AG04449 (cell line): ENCODE results near the gene PHF20.

ENCODE experiments used
- CTCF ChIA-PET: fragments of 350-600 bp; formaldehyde crosslinking; extraction: SDS; loops from one replicate; lab custom pipeline; 2021; ENCODE audit warnings: antibody characterized with exemption; lab: Yijun Ruan, JAX
- POLR2A ChIA-PET: fragments of 400-600, 350-600 bp; formaldehyde crosslinking; extraction: SDS; loops from one replicate; lab custom pipeline; 2020; ENCODE audit warnings: antibody characterized with exemption, inconsistent platforms; lab: Yijun Ruan, JAX
- DNase-seq: peaks from one replicate; pipeline ENCODE4 v3.0.0-alpha.2; 2010; ENCODE audit warnings: low read depth, low spot score
- H3K4me3 ChIP-seq: 2 replicates; pipeline ENCODE4 v1.5.1; 2011; ENCODE audit warnings: low read depth, mild to moderate bottlenecking, control low read depth, low read length
- CTCF ChIP-seq: IDR thresholded peaks from one replicate; pipeline ENCODE4 v1.5.1; 2011; ENCODE audit warnings: mild to moderate bottlenecking, moderate library complexity, low read length, control low read depth, inconsistent platforms; ENCODE audit not compliant: insufficient read depth; ENCODE audit errors: missing control alignments

PHF20 gene

DNA sequence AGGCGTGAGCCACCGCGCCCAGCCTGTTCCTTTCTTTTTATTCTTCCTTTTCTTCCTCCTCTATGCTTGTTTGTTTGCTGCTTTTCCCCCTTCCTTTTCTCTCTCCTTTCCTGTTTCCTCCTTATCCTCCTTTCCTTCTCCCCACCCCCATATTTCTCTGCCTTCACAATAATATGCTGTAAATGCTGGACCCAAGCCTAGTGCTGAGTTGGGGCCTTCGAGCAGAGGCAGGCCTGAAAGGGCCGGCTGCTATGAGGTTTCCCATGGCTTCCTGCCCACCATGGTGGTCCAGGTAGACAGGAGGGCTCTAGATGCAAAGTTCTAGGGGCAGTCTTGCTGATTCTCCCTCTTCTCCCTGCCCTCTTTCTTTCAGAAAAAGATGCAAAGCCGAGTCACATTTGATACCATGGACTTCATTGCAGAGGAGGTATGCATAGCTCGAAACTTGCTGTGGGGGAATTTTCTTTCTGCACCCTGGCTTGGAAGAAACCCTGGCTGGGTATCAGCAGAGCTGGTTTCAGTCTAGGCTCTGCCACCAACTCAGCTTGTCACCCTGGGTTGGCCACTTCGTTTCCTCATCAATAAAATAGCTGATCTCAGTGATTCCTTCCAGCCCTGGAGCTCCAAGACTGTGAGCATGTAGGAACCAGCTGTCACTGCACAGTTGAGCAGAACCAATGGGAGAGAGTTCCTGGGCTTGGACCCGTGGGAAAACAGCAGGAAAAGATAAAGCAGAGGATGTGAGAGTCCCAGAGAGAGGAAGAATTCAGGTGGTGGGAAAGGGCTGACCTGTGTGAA lies 204.0 kb downstream of the PHF20 start:
- no peak for TF ChIP-seq CTCF
- DNase-seq = no peak
- H3K4me3 ChIP-seq = no peak overlapping the region
- ChIA-PET CTCF (interaction anchor here (0.7 to 17.8 kb wide), 4 partner anchors 14 to 163 kb away, joined by 3 to 148 read pairs (median 75); partner anchors contain the start of gene SCAND1), POLR2A (no interaction called here)

DNA sequence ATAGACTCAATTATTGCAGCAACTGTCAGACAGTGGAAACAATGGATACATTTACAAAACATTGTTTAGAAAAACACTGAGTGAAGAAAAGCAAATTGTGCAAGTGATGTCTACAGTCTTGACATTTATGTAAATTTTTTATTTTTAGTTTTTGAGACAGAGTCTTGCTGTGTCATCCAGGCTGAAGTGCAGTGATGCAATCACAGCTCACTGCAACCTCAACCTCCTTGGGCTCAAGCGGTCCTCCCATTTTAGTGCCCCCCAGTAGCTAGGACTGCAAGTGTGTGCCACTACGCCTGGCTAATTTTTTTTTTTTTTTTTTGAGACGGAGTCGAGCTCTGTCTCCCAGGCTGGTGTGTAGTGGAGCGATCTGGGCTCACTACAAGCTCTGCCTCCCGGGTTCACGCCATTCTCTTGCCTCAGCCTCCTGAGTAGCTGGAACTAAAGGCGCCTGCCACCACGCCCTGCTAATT lies 206.3 kb downstream of the PHF20 start:
- ChIA-PET CTCF (interaction anchor here (1.0 to 17.8 kb wide), 5 partner anchors 10 to 161 kb away, joined by 3 to 148 read pairs (median 22); partner anchors contain the start of genes CNBD2 and SCAND1), POLR2A (interaction anchor here (0.6 to 0.7 kb wide), 2 partner anchors 234 to 483 kb away, joined by 3 read pairs; no protein-coding TSS in a partner anchor)
- no peak for DNase-seq

GRCh38 chr20:35979544-35979943 lies 207.7 kb downstream of the PHF20 start:
- ChIA-PET POLR2A (no interaction called here), CTCF (interaction anchor here (1.5 to 17.8 kb wide), 4 partner anchors 12 to 177 kb away, joined by 4 to 148 read pairs (median 75); partner anchors contain the start of gene SCAND1)
- no peak overlapping the region for H3K4me3 ChIP-seq
- TF ChIP-seq CTCF = no peak
- no peak for DNase-seq

More for the DNA sequence above, 206.3 kb downstream of the PHF20 start:
- no peak overlapping the region for H3K4me3 ChIP-seq
- TF ChIP-seq CTCF = no peak

- no peak for DNase-seq
- ChIA-PET CTCF (interaction anchor here (1.2 to 10.2 kb wide), 3 partner anchors 10 to 157 kb away, joined by 3 to 128 read pairs (median 37); no protein-coding TSS in a partner anchor), POLR2A (no interaction called here)
- H3K4me3 ChIP-seq = no peak overlapping the region
- TF ChIP-seq CTCF = no peak
Observed at GRCh38 chr20:35981969-35982368, 210.2 kb downstream of the PHF20 start.

DNA sequence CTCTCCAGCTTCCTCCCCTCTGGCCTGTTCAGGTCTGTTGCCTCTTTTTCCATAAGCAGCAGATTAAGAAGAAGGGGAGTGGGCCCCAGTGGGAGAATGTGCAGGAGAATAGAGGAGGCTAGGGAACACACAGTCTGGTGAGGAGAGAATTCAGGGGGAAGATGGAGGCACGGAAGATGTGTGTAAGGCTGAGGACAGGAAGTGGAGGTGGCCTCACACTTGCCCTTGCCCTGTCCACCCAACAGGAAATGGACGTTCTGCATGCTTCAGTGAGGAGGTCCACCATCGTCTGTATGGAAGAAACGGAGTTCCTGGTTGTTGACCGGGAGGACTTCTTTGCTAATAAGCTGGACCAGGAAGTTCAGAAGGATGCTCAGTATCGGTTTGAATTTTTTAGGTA lies 212.6 kb downstream of the PHF20 start:
- no peak overlapping the region for H3K4me3 ChIP-seq
- ChIA-PET POLR2A (no interaction called here), CTCF (interaction anchor here (0.9 to 10.2 kb wide), 7 partner anchors 7 to 216 kb away, joined by 3 to 128 read pairs (median 6); partner anchors contain the start of gene SCAND1)
- no peak for DNase-seq
- TF ChIP-seq CTCF = no peak

DNA sequence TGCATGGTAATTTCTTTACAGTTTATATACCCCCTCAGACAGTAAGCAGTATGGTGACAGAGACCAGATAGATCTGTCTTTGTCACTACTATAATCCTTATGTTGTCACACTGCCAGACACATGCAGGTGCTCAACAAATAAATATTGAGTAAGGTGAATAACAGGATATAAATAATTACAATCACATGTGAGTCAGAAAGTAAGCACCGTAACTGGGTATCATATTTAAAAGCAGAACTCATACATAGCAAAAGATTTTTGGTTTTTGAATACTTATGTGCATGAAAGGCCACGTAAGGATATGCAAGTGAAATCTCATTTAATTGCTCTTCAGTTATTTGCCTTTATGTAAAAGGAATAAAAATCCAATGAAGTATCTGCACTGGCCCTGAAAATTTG lies 214.0 kb downstream of the PHF20 start:
- CTCF ChIA-PET = interaction anchor here (2.3 to 10.2 kb wide), 3 partner anchors 6 to 154 kb away, joined by 9 to 128 read pairs (median 37); no protein-coding TSS in a partner anchor
- no peak overlapping the region for H3K4me3 ChIP-seq
- DNase-seq = no peak
- no peak for TF ChIP-seq CTCF
- POLR2A ChIA-PET = no interaction called here
